HCT116 (cell line): Measurements from ENCODE around the gene CDH23. TPM values are rescaled to one million over a fixed set of nuclear protein-coding genes. Genes with fewer than 3 reads are reported as not detected.

ENCODE experiments used
- ATAC-seq: fragments of 200-7000 bp; cut with Tn5 transposase; 2 replicates; pipeline ENCODE4 v1.9.1; 2020; ENCODE audit warnings: mild to moderate bottlenecking, moderate library complexity
- BruUV-seq: library from RNA; stranded (reverse); fragments of 400-500 nt; replicated peaks from 2 replicates; lab custom pipeline; 2021; lab: Mats Ljungman, UMichigan
- CTCF ChIA-PET: fragments of 300-600 bp; sonication (Branson Sonifier 250); formaldehyde crosslinking; loops from one replicate; lab custom pipeline; 2021; ENCODE audit warnings: antibody characterized with exemption; lab: Charles Lee
- POLR2A ChIA-PET: fragments of 300-600, 350-600 bp; sonication (Branson Sonifier 250); formaldehyde crosslinking; loops from one replicate; lab custom pipeline; 2021; ENCODE audit warnings: antibody characterized with exemption; lab: Charles Lee
- RAD21 ChIA-PET, 2 experiments: fragments of 300-600 bp; sonication (Branson Sonifier 250); formaldehyde crosslinking; loops; one replicate each; lab custom pipeline; 2023; ENCODE audit warnings: low total read pairs in 2 of 2; ENCODE audit not compliant: uncharacterized antibody in 2 of 2, unreplicated experiment in 2 of 2, low non-redundant PET in 1 of 2; lab: Charles Lee
- DNase-seq: peaks from one replicate; pipeline ENCODE4 v3.0.0-alpha.2; 2010; ENCODE audit warnings: low read depth, low spot score
- H2AFZ ChIP-seq: fragments of 200-600 bp; shearing (Covaris generic), sonication (generic); 2 replicates; pipeline ENCODE4 v1.6.1; 2017; ENCODE audit warnings: low read depth, mixed run types, mixed read lengths, antibody characterized with exemption, low read length; ENCODE audit not compliant: poor library complexity, severe bottlenecking
- H3K27ac ChIP-seq: 2 replicates; pipeline ENCODE4 v1.5.1; 2012; ENCODE audit warnings: low read depth, low read length
- H3K27me3 ChIP-seq: fragments of 200-600 bp; sonication (generic); 2 replicates; pipeline ENCODE4 v1.6.1; 2016; ENCODE audit warnings: mixed run types, low read length, mixed read lengths; ENCODE audit not compliant: insufficient read depth
- H3K36me3 ChIP-seq, 2 experiments: fragments of 200-500 bp in 1 of 2; fragments of 200-600 bp in 1 of 2; sonication (Bioruptor generic) in 1 of 2; sonication (generic) in 1 of 2; 2 replicates each; pipeline versions ENCODE4 v1.5.1 to v1.6.1; 2014 to 2016; ENCODE audit warnings: low read length in 2 of 2, inconsistent platforms in 1 of 2, mixed read lengths in 1 of 2, mixed run types in 1 of 2; ENCODE audit not compliant: insufficient read depth in 2 of 2, control insufficient read depth in 1 of 2
- H3K4me1 ChIP-seq, 2 experiments: fragments of 200-600 bp in 1 of 2; sonication (generic) in 1 of 2; 2 replicates each; pipeline versions ENCODE4 v1.5.1 to v1.6.1; 2012 to 2017; ENCODE audit warnings: low read length in 2 of 2, inconsistent platforms in 1 of 2, mild to moderate bottlenecking in 1 of 2, mixed read lengths in 1 of 2, mixed run types in 1 of 2, moderate library complexity in 1 of 2; ENCODE audit not compliant: insufficient read depth in 2 of 2, control insufficient read depth in 1 of 2
- H3K4me2 ChIP-seq: fragments of 200-600 bp; sonication (generic); 2 replicates; pipeline ENCODE4 v1.6.1; 2017; ENCODE audit warnings: mixed run types, low read length, mixed read lengths
- H3K4me3 ChIP-seq, 2 experiments: fragments of 200-600 bp in 1 of 2; sonication (generic) in 1 of 2; replicated peaks in 1 of 2; 2 replicates each; pipeline ENCODE4 v1.5.1; 2011 to 2016; ENCODE audit warnings: low read length in 2 of 2, control low read depth in 1 of 2, low read depth in 1 of 2, mild to moderate bottlenecking in 1 of 2, mixed read lengths in 1 of 2, mixed run types in 1 of 2
- H3K79me2 ChIP-seq: fragments of 200-600 bp; sonication (generic); 2 replicates; pipeline ENCODE4 v1.6.1; 2017; ENCODE audit warnings: mild to moderate bottlenecking, mixed run types, low read length, moderate library complexity, mixed read lengths; ENCODE audit not compliant: insufficient read depth
- H3K9ac ChIP-seq: fragments of 200-600 bp; sonication (generic); 2 replicates; pipeline ENCODE4 v1.6.1; 2016; ENCODE audit warnings: low read length, mixed read lengths
- H3K9me2 ChIP-seq: fragments of 200-600 bp; sonication (generic), shearing (Covaris generic); 2 replicates; pipeline ENCODE4 v1.6.1; 2017; ENCODE audit warnings: mixed run types, mild to moderate bottlenecking, moderate library complexity; ENCODE audit not compliant: insufficient read depth
- H3K9me3 ChIP-seq, 2 experiments: fragments of 200-500 bp in 1 of 2; fragments of 200-600 bp in 1 of 2; sonication (Bioruptor generic) in 1 of 2; sonication (generic) in 1 of 2; 2 replicates each; pipeline ENCODE4 v1.6.1; 2014 to 2017; ENCODE audit warnings: low read length in 2 of 2, mixed read lengths in 2 of 2, inconsistent platforms in 1 of 2, low read depth in 1 of 2, mild to moderate bottlenecking in 1 of 2, mixed run types in 1 of 2, moderate library complexity in 1 of 2; ENCODE audit not compliant: control insufficient read depth in 1 of 2, insufficient read depth in 1 of 2
- H4K20me1 ChIP-seq: fragments of 200-600 bp; sonication (generic), shearing (Covaris generic); 2 replicates; pipeline ENCODE4 v1.6.1; 2017; ENCODE audit warnings: mixed run types, mild to moderate bottlenecking, moderate library complexity; ENCODE audit not compliant: insufficient read depth
- ATF3 ChIP-seq: IDR thresholded peaks from 2 replicates; pipeline ENCODE4 v1.6.1; 2012
- CEBPB ChIP-seq: IDR thresholded peaks from 2 replicates; pipeline ENCODE4 v1.6.1; 2012; ENCODE audit warnings: low read depth
- CTCF ChIP-seq, 3 experiments: fragments of 200-600 bp in 1 of 3; sonication (generic) in 1 of 3; IDR thresholded peaks in 2 of 3; conservative IDR thresholded peaks in 1 of 3; 2 replicates each; pipeline ENCODE4 v1.5.1; 2012 to 2017; ENCODE audit warnings: low read depth in 2 of 3, low read length in 2 of 3, antibody characterized with exemption in 1 of 3, borderline replicate concordance in 1 of 3, control low read depth in 1 of 3, mild to moderate bottlenecking in 1 of 3, mixed read lengths in 1 of 3, mixed run types in 1 of 3, moderate library complexity in 1 of 3; ENCODE audit not compliant: insufficient read depth in 1 of 3
- EGR1 ChIP-seq: IDR thresholded peaks from 2 replicates; pipeline ENCODE4 v1.6.1; 2012; ENCODE audit warnings: low read depth
- ELF1 ChIP-seq: IDR thresholded peaks from 2 replicates; pipeline ENCODE4 v1.6.1; 2012; ENCODE audit warnings: low read depth, borderline replicate concordance
- EZH2 ChIP-seq: fragments of 200-600 bp; sonication (generic); IDR thresholded peaks from 2 replicates; pipeline ENCODE4 v1.6.1; 2017; ENCODE audit warnings: antibody characterized with exemption, mixed run types
- FOSL1 ChIP-seq: IDR thresholded peaks from 2 replicates; pipeline ENCODE4 v1.6.1; 2012; ENCODE audit warnings: low read depth
- JUND ChIP-seq: IDR thresholded peaks from 2 replicates; pipeline ENCODE4 v1.6.1; 2012
- MAX ChIP-seq: IDR thresholded peaks from 2 replicates; pipeline ENCODE4 v1.6.1; 2012
- POLR2AphosphoS5 ChIP-seq: IDR thresholded peaks from 2 replicates; pipeline ENCODE4 v1.6.1; 2011; ENCODE audit warnings: mild to moderate bottlenecking, low read depth, low read length, moderate library complexity
- SIN3A ChIP-seq: IDR thresholded peaks from 2 replicates; pipeline ENCODE4 v1.6.1; 2012; ENCODE audit warnings: low read depth
- SP1 ChIP-seq: IDR thresholded peaks from 2 replicates; pipeline ENCODE4 v1.6.1; 2012; ENCODE audit warnings: low read depth
- SRF ChIP-seq: IDR thresholded peaks from 2 replicates; pipeline ENCODE4 v1.6.1; 2012; ENCODE audit warnings: low read depth
- TCF7L2 ChIP-seq: IDR thresholded peaks from 2 replicates; pipeline ENCODE4 v1.7.0; 2011; ENCODE audit warnings: borderline replicate concordance, inconsistent platforms; ENCODE audit not compliant: insufficient read depth, insufficient read length; ENCODE audit errors: extremely low read depth
- ZFX ChIP-seq: fragments of 450-650 bp; IDR thresholded peaks from 2 replicates; pipeline ENCODE4 v1.6.1; 2017
- intact Hi-C: fragments of 100-400 bp; cut with micrococcal nuclease; formaldehyde crosslinking; loops from 2 replicates; pipeline ENCODE4 v1.10.0; 2022
- total RNA-seq: library from RNA; stranded (reverse); gene quantifications from one replicate; pipeline ENCODE4 v1.2.1, GENCODE V29; 2021; ENCODE audit not compliant: unreplicated experiment

CDH23 gene
- total RNA-seq, 1 experiment from 2014 or later, result not detected

- ChIA-PET POLR2A (no interaction called here), RAD21 (no interaction called here)
- H2AFZ ChIP-seq, result no peak overlapping the region
- H3K4me2 ChIP-seq, result no peak overlapping the region
- intact Hi-C loops, result no loop called here
- ATAC-seq, result no peak
- H3K4me3 ChIP-seq, result no peak overlapping the region
- no peaks in the 10 kb centered on the region for H3K36me3 ChIP-seq
- no peaks in the 10 kb centered on the region for H4K20me1 ChIP-seq
- peaks cover 12% of the 10 kb centered on the region; the same call in 1 of the 2 replicates for H3K27me3 ChIP-seq
- no peak for TF ChIP-seq JUND
- no peak for TF ChIP-seq SP1
- TF ChIP-seq CTCF (IDR thresholded peaks at IDR 0.05 in 2 of 3, conservative IDR thresholded peaks at IDR 0.05 in 1 of 3; ENCODE audit: borderline replicate concordance in 1 of 3, insufficient read depth in 1 of 3, low read depth in 2 of 3, low read length in 2 of 3), result no peak
- TF ChIP-seq TCF7L2, result no peak
- no peak for TF ChIP-seq CEBPB
- TF ChIP-seq ATF3, result no peak
- no peak for TF ChIP-seq EZH2
- no peak for TF ChIP-seq POLR2AphosphoS5
- no peak for TF ChIP-seq SRF
- no peak for TF ChIP-seq SIN3A
- no peak for TF ChIP-seq ZFX
- no peak for TF ChIP-seq ELF1
- TF ChIP-seq EGR1, result no peak
- TF ChIP-seq FOSL1, result no peak
- no peak for TF ChIP-seq MAX
- TF ChIP-seq, all 23 proteins: peak for 0
- H3K27ac ChIP-seq, result no peak overlapping the region
- H3K9me3 ChIP-seq, result no peaks in the 10 kb centered on the region
- H3K9me2 ChIP-seq, result no peaks in the 10 kb centered on the region
- no peaks in the 10 kb centered on the region for H3K79me2 ChIP-seq
- CTCF ChIA-PET, result interaction anchor here (1.0 to 1.3 kb wide), 2 partner anchors 15 to 239 kb away, joined by 3 to 4 read pairs; no protein-coding TSS in a partner anchor
- no peak overlapping the region for H3K9ac ChIP-seq
- no peak for DNase-seq
- no peaks in the 10 kb centered on the region for H3K4me1 ChIP-seq
- BruUV-seq, result no TSS peak
Measured at GRCh38 chr10:71555087-71555723, 158.5 kb downstream of the CDH23 start.
